Mesothelial cell of epicardium (in vitro differentiated cells): ENCODE data around the gene BANF1. TPM values are rescaled to one million over a fixed set of nuclear protein-coding genes. Genes with fewer than 3 reads are reported as not detected.

ENCODE experiments used
- DNase-seq, 2 experiments: peaks; one replicate each; pipeline ENCODE4 v3.0.0; 2021; ENCODE audit warnings: low spot score in 2 of 2; ENCODE audit not compliant: unreplicated experiment in 2 of 2
- H3K27ac Mint-ChIP-seq: 2 replicates; pipeline ENCODE4 v1.8.0; 2021; ENCODE audit warnings: mixed read lengths
- H3K27me3 Mint-ChIP-seq: 2 replicates; pipeline ENCODE4 v1.8.0; 2021; ENCODE audit warnings: low read depth, mixed read lengths
- H3K36me3 Mint-ChIP-seq: 2 replicates; pipeline ENCODE4 v1.8.0; 2021; ENCODE audit warnings: mixed read lengths
- H3K4me1 Mint-ChIP-seq: 2 replicates; pipeline ENCODE4 v1.8.0; 2021; ENCODE audit warnings: mixed read lengths
- H3K4me3 Mint-ChIP-seq: 2 replicates; pipeline ENCODE4 v1.8.0; 2021; ENCODE audit warnings: mild to moderate bottlenecking, moderate library complexity, mixed read lengths
- H3K9me3 Mint-ChIP-seq: 2 replicates; pipeline ENCODE4 v1.8.0; 2021; ENCODE audit warnings: mixed read lengths
- CTCF ChIP-seq: fragments of 200-600 bp; sonication (generic); IDR thresholded peaks from one replicate; pipeline ENCODE4 v1.5.0; 2021; ENCODE audit warnings: antibody characterized with exemption; ENCODE audit not compliant: unreplicated experiment
- total RNA-seq: library from RNA; stranded (reverse); gene quantifications from 3 replicates; pipeline ENCODE4 v1.2.1, GENCODE V29; 2021

The BANF1 gene
- total RNA-seq, 1 donor from 2014 or later: 170 TPM

DNA sequence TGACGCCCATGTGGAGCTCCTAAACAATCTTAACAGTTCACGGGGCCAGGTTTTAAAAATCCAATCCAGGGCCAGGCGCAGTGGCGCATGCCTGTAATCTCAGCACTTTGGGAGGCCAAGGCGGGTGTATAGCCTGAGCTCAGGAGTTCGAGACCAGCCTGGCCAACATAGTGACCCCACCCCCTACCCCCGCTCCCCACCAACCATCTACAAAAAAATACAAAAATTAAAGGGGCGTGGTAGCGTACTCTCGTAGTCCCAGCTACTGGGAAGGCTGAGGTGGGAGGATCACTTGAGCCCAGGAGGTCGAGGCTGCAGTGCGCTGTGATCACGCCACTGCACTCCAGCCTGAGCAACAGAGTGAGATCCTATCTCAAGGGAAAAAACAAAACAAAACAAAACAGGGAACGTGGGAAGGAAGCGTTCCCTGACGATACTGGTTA, 41.5 kb upstream of the BANF1 start:
- no peaks in the 10 kb centered on the region for H3K9me3 Mint-ChIP-seq
- no peak for TF ChIP-seq CTCF
- peak overlapping the region; percentile 99 for H3K27ac Mint-ChIP-seq
- no peak for DNase-seq
- H3K36me3 Mint-ChIP-seq: peaks cover 7% of the 10 kb centered on the region
- H3K4me3 Mint-ChIP-seq: peak overlapping the region; percentile 96
- peaks cover 19% of the 10 kb centered on the region for H3K4me1 Mint-ChIP-seq
- peaks cover 2% of the 10 kb centered on the region for H3K27me3 Mint-ChIP-seq

- TF ChIP-seq CTCF: no peak
- peaks cover 2% of the 10 kb centered on the region for H3K27me3 Mint-ChIP-seq
- DNase-seq: peak; percentile 94 to 95
- H3K4me3 Mint-ChIP-seq: peak within 1 kb of the TSS; percentile 96
- peak within 1 kb of the TSS; percentile 99 for H3K27ac Mint-ChIP-seq
- peaks cover 10% of the 10 kb centered on the region for H3K36me3 Mint-ChIP-seq
- H3K4me1 Mint-ChIP-seq: peaks cover 19% of the 10 kb centered on the region
- no peaks in the 10 kb centered on the region for H3K9me3 Mint-ChIP-seq
These were observed 40.8 kb upstream of the BANF1 start, which contains the start of gene SART1 for GRCh38 chr11:65961267-65962140. SART1 (plus strand) TSS chr11:65961734; CDS start chr11:65961781, 47 bp downstream.

- Mint-ChIP-seq H3K27ac (peak overlapping the region; percentile 82), H3K36me3 (peaks cover 15% of the 10 kb centered on the region), H3K4me3 (peak overlapping the region; percentile 96), H3K4me1 (peaks cover 19% of the 10 kb centered on the region), H3K9me3 (no peaks in the 10 kb centered on the region), H3K27me3 (peaks cover 2% of the 10 kb centered on the region)
- DNase-seq: no peak
- TF ChIP-seq CTCF: no peak
These were observed 40.1 kb upstream of the BANF1 start for GRCh38 chr11:65962141-65962564.

DNA sequence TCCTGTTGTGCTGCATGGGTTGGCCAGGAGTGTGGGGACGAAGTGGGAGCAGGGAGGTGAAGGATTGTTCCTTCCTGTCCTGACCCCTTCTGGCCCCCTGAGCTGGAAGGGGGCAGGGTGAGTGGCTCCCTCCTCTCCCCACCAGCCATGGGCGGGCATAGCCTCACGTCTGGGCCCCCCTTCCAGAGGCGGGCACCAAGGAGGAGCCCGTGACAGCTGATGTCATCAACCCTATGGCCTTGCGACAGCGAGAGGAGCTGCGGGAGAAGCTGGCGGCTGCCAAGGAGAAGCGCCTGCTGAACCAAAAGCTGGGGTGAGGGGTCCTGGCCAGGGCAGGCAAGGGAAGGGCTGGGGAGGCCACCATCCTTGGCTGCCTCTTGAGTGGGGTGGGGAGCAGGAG, 37.4 kb upstream of the BANF1 start:
- peaks cover 21% of the 10 kb centered on the region for H3K36me3 Mint-ChIP-seq
- no peaks in the 10 kb centered on the region for H3K9me3 Mint-ChIP-seq
- no peak for DNase-seq
- no peaks in the 10 kb centered on the region for H3K27me3 Mint-ChIP-seq
- no peak overlapping the region for H3K27ac Mint-ChIP-seq
- no peak for TF ChIP-seq CTCF
- H3K4me3 Mint-ChIP-seq: no peak overlapping the region
- H3K4me1 Mint-ChIP-seq: peaks cover 19% of the 10 kb centered on the region

GRCh38 chr11:65965986-65966762, 36.1 kb upstream of the BANF1 start:
- no peak overlapping the region for H3K27ac Mint-ChIP-seq
- no peak for DNase-seq
- no peaks in the 10 kb centered on the region for H3K9me3 Mint-ChIP-seq
- H3K27me3 Mint-ChIP-seq: no peaks in the 10 kb centered on the region
- peaks cover 19% of the 10 kb centered on the region for H3K4me1 Mint-ChIP-seq
- H3K4me3 Mint-ChIP-seq: no peak overlapping the region
- peaks cover 28% of the 10 kb centered on the region for H3K36me3 Mint-ChIP-seq
- TF ChIP-seq CTCF: no peak
